Endothelial cell of umbilical vein (primary cell): ENCODE measurements around the gene TMEM184B.

Source experiments
- EZH2 ChIP-seq: IDR thresholded peaks from 2 replicates; pipeline ENCODE4 v1.6.1; 2012; ENCODE audit warnings: borderline replicate concordance, low read depth, mild to moderate bottlenecking, moderate library complexity, low read length, inconsistent platforms; ENCODE audit not compliant: severe bottlenecking
- FOS ChIP-seq: IDR thresholded peaks from 2 replicates; pipeline ENCODE4 v1.6.1; 2011; ENCODE audit warnings: mild to moderate bottlenecking, low read length, moderate library complexity, borderline replicate concordance; ENCODE audit not compliant: insufficient read depth
- GATA2 ChIP-seq: IDR thresholded peaks from 2 replicates; pipeline ENCODE4 v1.7.0; 2011; ENCODE audit warnings: low read depth, mild to moderate bottlenecking, moderate library complexity, mixed read lengths, low read length; ENCODE audit not compliant: insufficient read length, insufficient read depth
- JUN ChIP-seq: IDR thresholded peaks from 2 replicates; pipeline ENCODE4 v1.6.1; 2011; ENCODE audit warnings: borderline replicate concordance, low read depth; ENCODE audit not compliant: insufficient read length, insufficient read depth
- MAX ChIP-seq: IDR thresholded peaks from 2 replicates; pipeline ENCODE4 v1.6.1; 2011; ENCODE audit not compliant: insufficient read depth, insufficient read length
- MYC ChIP-seq: IDR thresholded peaks from one replicate; pipeline ENCODE4 v1.6.1; 2011; ENCODE audit warnings: mild to moderate bottlenecking, low read depth, low read length
- POLR2A ChIP-seq: IDR thresholded peaks from 2 replicates; pipeline ENCODE4 v1.6.1; 2012; ENCODE audit warnings: low read depth, mild to moderate bottlenecking, control low read depth, low read length
- POLR2AphosphoS5 ChIP-seq: IDR thresholded peaks from 2 replicates; pipeline ENCODE4 v1.6.1; 2012; ENCODE audit warnings: low read depth, mild to moderate bottlenecking, control low read depth, low read length, moderate library complexity; ENCODE audit not compliant: insufficient read depth
- TF ChIP-seq, protein P1 (sequence below), 2 donors: IDR thresholded peaks; 1 replicate in 1 of 2; 2 replicates in 1 of 2; pipeline ENCODE4 v1.5.1; 2011; ENCODE audit warnings: low read length in 2 of 2, mild to moderate bottlenecking in 2 of 2, moderate library complexity in 2 of 2, control low read depth in 1 of 2, inconsistent platforms in 1 of 2, low read depth in 1 of 2; ENCODE audit not compliant: insufficient read depth in 1 of 2; ENCODE audit errors: extremely low read depth in 1 of 2

DNA sequence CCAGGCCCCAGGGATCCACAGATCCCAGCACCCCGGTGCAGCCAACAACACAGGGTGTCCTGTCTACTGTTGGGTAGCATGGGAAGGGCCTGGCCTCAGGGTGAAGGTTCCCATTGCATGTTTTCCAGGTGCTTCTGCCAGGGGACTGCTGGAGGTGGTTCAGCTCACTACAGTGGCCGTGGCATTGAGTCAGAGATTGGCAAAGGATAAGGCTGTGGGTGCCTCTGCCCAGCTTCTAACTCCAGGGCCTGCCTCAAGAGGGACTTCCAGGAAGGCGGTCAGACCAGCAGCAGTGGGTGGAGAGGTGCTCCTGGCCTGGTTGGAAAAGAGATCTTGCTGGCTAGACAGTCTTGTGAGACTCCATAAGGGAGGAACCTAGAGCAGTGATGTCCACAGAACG, 23.6 kb upstream of the TMEM184B start:
- TF ChIP-seq, protein P1, sequence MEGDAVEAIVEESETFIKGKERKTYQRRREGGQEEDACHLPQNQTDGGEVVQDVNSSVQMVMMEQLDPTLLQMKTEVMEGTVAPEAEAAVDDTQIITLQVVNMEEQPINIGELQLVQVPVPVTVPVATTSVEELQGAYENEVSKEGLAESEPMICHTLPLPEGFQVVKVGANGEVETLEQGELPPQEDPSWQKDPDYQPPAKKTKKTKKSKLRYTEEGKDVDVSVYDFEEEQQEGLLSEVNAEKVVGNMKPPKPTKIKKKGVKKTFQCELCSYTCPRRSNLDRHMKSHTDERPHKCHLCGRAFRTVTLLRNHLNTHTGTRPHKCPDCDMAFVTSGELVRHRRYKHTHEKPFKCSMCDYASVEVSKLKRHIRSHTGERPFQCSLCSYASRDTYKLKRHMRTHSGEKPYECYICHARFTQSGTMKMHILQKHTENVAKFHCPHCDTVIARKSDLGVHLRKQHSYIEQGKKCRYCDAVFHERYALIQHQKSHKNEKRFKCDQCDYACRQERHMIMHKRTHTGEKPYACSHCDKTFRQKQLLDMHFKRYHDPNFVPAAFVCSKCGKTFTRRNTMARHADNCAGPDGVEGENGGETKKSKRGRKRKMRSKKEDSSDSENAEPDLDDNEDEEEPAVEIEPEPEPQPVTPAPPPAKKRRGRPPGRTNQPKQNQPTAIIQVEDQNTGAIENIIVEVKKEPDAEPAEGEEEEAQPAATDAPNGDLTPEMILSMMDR (IDR thresholded peaks at IDR 0.05; ENCODE audit: extremely low read depth in 1 of 2, insufficient read depth in 1 of 2, low read depth in 1 of 2, low read length in 2 of 2): no peak
- TF ChIP-seq POLR2AphosphoS5 (no peak), POLR2A (no peak), EZH2 (no peak), FOS (no peak), GATA2 (no peak), MYC (no peak), MAX (no peak), JUN (no peak)
